ENCODE measurements around the gene IQSEC3. TPM values are rescaled to one million over a fixed set of nuclear protein-coding genes. Genes with fewer than 3 reads are reported as not detected.

The IQSEC3 gene
- total RNA-seq, 1 experiment from 2014 or later, result 1.7 TPM

DNA sequence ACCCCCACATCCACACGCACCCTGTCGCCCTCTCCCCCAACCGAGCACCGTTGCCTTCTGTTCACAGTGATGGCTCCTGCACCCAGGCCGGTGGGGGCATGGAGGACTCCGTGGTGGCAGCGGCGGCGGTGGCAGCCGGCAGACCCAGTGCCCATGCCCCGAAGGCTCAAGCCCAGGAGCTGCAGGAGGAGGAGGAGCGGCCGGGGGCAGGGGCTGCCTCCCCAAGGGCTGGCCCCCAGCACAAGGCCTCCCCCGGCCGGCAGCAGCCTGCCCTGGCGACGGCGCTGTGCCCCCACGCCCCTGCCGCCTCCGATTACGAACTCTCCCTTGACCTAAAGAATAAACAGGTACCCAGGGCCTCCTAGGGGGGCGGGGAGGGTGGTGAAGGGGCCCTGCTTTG, 59.0 kb downstream of the IQSEC3 start:
- H3K4me3 Mint-ChIP-seq, result no peak overlapping the region
- H3K9me3 Mint-ChIP-seq, result no peaks in the 10 kb centered on the region
- POLR2A ChIA-PET, result no interaction called here
- DNase-seq (ENCODE audit: low spot score) (no peak), ATAC-seq (no peak)
- H3K27me3 Mint-ChIP-seq (ENCODE audit: low read depth), result no peaks in the 10 kb centered on the region; the same call in 1 of the 2 replicates
- H3K27ac Mint-ChIP-seq, result no peak overlapping the region
- CTCF ChIA-PET, result interaction anchor here (1.0 to 1.8 kb wide), 4 partner anchors 16 to 95 kb away, joined by 3 to 5 read pairs (median 4); no protein-coding TSS in a partner anchor
- TF ChIP-seq NFYB (CRISPR knock-in tag; conservative IDR thresholded peaks at IDR 0.05; ENCODE audit: low read depth) (no peak), MYBL2 (CRISPR knock-in tag; IDR thresholded peaks at IDR 0.05) (no peak), ZNF396 (CRISPR knock-in tag; IDR thresholded peaks at IDR 0.05; ENCODE audit: borderline replicate concordance) (no peak), EMX1 (CRISPR knock-in tag; IDR thresholded peaks at IDR 0.05) (no peak), ETV6 (CRISPR knock-in tag; IDR thresholded peaks at IDR 0.05) (no peak), ZNF317 (CRISPR knock-in tag; IDR thresholded peaks at IDR 0.05; ENCODE audit: borderline replicate concordance, low read depth) (no peak), KAT7 (CRISPR knock-in tag; IDR thresholded peaks at IDR 0.05; ENCODE audit: borderline replicate concordance) (no peak), NFATC4 (CRISPR knock-in tag; IDR thresholded peaks at IDR 0.05) (no peak)
- TF ChIP-seq, protein P1, sequence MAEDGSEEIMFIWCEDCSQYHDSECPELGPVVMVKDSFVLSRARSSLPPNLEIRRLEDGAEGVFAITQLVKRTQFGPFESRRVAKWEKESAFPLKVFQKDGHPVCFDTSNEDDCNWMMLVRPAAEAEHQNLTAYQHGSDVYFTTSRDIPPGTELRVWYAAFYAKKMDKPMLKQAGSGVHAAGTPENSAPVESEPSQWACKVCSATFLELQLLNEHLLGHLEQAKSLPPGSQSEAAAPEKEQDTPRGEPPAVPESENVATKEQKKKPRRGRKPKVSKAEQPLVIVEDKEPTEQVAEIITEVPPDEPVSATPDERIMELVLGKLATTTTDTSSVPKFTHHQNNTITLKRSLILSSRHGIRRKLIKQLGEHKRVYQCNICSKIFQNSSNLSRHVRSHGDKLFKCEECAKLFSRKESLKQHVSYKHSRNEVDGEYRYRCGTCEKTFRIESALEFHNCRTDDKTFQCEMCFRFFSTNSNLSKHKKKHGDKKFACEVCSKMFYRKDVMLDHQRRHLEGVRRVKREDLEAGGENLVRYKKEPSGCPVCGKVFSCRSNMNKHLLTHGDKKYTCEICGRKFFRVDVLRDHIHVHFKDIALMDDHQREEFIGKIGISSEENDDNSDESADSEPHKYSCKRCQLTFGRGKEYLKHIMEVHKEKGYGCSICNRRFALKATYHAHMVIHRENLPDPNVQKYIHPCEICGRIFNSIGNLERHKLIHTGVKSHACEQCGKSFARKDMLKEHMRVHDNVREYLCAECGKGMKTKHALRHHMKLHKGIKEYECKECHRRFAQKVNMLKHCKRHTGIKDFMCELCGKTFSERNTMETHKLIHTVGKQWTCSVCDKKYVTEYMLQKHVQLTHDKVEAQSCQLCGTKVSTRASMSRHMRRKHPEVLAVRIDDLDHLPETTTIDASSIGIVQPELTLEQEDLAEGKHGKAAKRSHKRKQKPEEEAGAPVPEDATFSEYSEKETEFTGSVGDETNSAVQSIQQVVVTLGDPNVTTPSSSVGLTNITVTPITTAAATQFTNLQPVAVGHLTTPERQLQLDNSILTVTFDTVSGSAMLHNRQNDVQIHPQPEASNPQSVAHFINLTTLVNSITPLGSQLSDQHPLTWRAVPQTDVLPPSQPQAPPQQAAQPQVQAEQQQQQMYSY (CRISPR knock-in tag; IDR thresholded peaks at IDR 0.05), result no peak
- TF ChIP-seq, protein P2, sequence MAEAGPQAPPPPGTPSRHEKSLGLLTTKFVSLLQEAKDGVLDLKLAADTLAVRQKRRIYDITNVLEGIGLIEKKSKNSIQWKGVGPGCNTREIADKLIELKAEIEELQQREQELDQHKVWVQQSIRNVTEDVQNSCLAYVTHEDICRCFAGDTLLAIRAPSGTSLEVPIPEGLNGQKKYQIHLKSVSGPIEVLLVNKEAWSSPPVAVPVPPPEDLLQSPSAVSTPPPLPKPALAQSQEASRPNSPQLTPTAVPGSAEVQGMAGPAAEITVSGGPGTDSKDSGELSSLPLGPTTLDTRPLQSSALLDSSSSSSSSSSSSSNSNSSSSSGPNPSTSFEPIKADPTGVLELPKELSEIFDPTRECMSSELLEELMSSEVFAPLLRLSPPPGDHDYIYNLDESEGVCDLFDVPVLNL (CRISPR knock-in tag; IDR thresholded peaks at IDR 0.05; ENCODE audit: borderline replicate concordance, low read depth), result no peak
- TF ChIP-seq, protein P3, sequence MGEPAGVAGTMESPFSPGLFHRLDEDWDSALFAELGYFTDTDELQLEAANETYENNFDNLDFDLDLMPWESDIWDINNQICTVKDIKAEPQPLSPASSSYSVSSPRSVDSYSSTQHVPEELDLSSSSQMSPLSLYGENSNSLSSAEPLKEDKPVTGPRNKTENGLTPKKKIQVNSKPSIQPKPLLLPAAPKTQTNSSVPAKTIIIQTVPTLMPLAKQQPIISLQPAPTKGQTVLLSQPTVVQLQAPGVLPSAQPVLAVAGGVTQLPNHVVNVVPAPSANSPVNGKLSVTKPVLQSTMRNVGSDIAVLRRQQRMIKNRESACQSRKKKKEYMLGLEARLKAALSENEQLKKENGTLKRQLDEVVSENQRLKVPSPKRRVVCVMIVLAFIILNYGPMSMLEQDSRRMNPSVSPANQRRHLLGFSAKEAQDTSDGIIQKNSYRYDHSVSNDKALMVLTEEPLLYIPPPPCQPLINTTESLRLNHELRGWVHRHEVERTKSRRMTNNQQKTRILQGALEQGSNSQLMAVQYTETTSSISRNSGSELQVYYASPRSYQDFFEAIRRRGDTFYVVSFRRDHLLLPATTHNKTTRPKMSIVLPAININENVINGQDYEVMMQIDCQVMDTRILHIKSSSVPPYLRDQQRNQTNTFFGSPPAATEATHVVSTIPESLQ (CRISPR knock-in tag; IDR thresholded peaks at IDR 0.05), result no peak
- TF ChIP-seq, protein P4, sequence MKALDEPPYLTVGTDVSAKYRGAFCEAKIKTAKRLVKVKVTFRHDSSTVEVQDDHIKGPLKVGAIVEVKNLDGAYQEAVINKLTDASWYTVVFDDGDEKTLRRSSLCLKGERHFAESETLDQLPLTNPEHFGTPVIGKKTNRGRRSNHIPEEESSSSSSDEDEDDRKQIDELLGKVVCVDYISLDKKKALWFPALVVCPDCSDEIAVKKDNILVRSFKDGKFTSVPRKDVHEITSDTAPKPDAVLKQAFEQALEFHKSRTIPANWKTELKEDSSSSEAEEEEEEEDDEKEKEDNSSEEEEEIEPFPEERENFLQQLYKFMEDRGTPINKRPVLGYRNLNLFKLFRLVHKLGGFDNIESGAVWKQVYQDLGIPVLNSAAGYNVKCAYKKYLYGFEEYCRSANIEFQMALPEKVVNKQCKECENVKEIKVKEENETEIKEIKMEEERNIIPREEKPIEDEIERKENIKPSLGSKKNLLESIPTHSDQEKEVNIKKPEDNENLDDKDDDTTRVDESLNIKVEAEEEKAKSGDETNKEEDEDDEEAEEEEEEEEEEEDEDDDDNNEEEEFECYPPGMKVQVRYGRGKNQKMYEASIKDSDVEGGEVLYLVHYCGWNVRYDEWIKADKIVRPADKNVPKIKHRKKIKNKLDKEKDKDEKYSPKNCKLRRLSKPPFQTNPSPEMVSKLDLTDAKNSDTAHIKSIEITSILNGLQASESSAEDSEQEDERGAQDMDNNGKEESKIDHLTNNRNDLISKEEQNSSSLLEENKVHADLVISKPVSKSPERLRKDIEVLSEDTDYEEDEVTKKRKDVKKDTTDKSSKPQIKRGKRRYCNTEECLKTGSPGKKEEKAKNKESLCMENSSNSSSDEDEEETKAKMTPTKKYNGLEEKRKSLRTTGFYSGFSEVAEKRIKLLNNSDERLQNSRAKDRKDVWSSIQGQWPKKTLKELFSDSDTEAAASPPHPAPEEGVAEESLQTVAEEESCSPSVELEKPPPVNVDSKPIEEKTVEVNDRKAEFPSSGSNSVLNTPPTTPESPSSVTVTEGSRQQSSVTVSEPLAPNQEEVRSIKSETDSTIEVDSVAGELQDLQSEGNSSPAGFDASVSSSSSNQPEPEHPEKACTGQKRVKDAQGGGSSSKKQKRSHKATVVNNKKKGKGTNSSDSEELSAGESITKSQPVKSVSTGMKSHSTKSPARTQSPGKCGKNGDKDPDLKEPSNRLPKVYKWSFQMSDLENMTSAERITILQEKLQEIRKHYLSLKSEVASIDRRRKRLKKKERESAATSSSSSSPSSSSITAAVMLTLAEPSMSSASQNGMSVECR (CRISPR knock-in tag; IDR thresholded peaks at IDR 0.05; ENCODE audit: borderline replicate concordance), result no peak
- peaks cover 8% of the 10 kb centered on the region; the same call in 1 of the 2 replicates for H3K4me1 Mint-ChIP-seq
- no peaks in the 10 kb centered on the region for H3K36me3 Mint-ChIP-seq

DNA sequence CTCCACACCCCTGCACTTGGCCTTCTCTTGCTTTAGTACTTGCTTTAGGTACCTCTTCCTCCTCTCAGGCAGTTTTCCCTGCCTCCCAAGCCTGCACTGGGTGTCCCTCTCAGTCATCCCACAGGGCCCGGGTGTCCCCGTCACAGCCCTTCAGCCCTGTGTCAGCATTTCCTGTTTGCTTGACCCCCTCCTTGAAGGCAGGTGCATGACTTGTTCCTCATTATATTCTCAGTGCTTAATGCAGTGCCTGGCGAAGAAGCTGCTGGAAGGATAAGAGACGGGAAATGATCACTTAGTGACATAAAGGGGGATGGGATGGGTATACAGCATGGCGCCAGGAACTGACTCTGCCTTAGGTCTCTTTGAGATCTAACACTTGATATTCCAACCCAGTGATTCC, 61.5 kb downstream of the IQSEC3 start:
- H3K36me3 Mint-ChIP-seq, result no peaks in the 10 kb centered on the region
- no peaks in the 10 kb centered on the region for H3K9me3 Mint-ChIP-seq
- H3K4me3 Mint-ChIP-seq, result no peak overlapping the region
- ChIA-PET POLR2A (interaction anchor here (0.5 kb wide), 1 partner anchor 60 kb away, joined by 6 read pairs; no protein-coding TSS in a partner anchor), CTCF (interaction anchor here (1.4 kb wide), 2 partner anchors 25 to 92 kb away, joined by 3 to 5 read pairs; no protein-coding TSS in a partner anchor)
- no peaks in the 10 kb centered on the region; the same call in 1 of the 2 replicates for H3K27me3 Mint-ChIP-seq (ENCODE audit: low read depth)
- peaks cover 8% of the 10 kb centered on the region; the same call in 1 of the 2 replicates for H3K4me1 Mint-ChIP-seq
- DNase-seq (ENCODE audit: low spot score), result no peak
- no peak for ATAC-seq
- H3K27ac Mint-ChIP-seq, result no peak overlapping the region
- TF ChIP-seq, protein P5, sequence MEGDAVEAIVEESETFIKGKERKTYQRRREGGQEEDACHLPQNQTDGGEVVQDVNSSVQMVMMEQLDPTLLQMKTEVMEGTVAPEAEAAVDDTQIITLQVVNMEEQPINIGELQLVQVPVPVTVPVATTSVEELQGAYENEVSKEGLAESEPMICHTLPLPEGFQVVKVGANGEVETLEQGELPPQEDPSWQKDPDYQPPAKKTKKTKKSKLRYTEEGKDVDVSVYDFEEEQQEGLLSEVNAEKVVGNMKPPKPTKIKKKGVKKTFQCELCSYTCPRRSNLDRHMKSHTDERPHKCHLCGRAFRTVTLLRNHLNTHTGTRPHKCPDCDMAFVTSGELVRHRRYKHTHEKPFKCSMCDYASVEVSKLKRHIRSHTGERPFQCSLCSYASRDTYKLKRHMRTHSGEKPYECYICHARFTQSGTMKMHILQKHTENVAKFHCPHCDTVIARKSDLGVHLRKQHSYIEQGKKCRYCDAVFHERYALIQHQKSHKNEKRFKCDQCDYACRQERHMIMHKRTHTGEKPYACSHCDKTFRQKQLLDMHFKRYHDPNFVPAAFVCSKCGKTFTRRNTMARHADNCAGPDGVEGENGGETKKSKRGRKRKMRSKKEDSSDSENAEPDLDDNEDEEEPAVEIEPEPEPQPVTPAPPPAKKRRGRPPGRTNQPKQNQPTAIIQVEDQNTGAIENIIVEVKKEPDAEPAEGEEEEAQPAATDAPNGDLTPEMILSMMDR (IDR thresholded peaks at IDR 0.05), result no peak
- TF ChIP-seq ZBTB21 (CRISPR knock-in tag; IDR thresholded peaks at IDR 0.05; ENCODE audit: borderline replicate concordance), result no peak
- TF ChIP-seq, protein P6, sequence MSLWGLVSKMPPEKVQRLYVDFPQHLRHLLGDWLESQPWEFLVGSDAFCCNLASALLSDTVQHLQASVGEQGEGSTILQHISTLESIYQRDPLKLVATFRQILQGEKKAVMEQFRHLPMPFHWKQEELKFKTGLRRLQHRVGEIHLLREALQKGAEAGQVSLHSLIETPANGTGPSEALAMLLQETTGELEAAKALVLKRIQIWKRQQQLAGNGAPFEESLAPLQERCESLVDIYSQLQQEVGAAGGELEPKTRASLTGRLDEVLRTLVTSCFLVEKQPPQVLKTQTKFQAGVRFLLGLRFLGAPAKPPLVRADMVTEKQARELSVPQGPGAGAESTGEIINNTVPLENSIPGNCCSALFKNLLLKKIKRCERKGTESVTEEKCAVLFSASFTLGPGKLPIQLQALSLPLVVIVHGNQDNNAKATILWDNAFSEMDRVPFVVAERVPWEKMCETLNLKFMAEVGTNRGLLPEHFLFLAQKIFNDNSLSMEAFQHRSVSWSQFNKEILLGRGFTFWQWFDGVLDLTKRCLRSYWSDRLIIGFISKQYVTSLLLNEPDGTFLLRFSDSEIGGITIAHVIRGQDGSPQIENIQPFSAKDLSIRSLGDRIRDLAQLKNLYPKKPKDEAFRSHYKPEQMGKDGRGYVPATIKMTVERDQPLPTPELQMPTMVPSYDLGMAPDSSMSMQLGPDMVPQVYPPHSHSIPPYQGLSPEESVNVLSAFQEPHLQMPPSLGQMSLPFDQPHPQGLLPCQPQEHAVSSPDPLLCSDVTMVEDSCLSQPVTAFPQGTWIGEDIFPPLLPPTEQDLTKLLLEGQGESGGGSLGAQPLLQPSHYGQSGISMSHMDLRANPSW (CRISPR knock-in tag; conservative IDR thresholded peaks at IDR 0.05; ENCODE audit: low read depth), result no peak
